ENCODE data around the gene TMTC3. TPM values are rescaled to one million over a fixed set of nuclear protein-coding genes. Genes with fewer than 3 reads are reported as not detected.

Gene TMTC3
- total RNA-seq, 1 donor from 2014 or later = 22.6 TPM

GRCh38 chr12:88227263-88227662 is 85.2 kb downstream of the TMTC3 start:
- no peak for DNase-seq (ENCODE audit: low spot score)

- DNase-seq (ENCODE audit: low spot score) = no peak
Observed at GRCh38 chr12:88227871-88228270, 85.8 kb downstream of the TMTC3 start.

GRCh38 chr12:88228720-88229119 is 86.6 kb downstream of the TMTC3 start:
- DNase-seq (ENCODE audit: low spot score) = no peak

- DNase-seq (ENCODE audit: low spot score) = no peak
Observed at GRCh38 chr12:88230271-88230670, 88.2 kb downstream of the TMTC3 start.

GRCh38 chr12:88235183-88235833 is 93.2 kb downstream of the TMTC3 start:
- no peak for DNase-seq (ENCODE audit: low spot score)

- no peak for DNase-seq (ENCODE audit: low spot score)
Observed at GRCh38 chr12:88237954-88238353, 95.8 kb downstream of the TMTC3 start.

GRCh38 chr12:88238406-88238805 is 96.3 kb downstream of the TMTC3 start:
- no peak for DNase-seq (ENCODE audit: low spot score)

GRCh38 chr12:88241862-88242570 is 99.9 kb downstream of the TMTC3 start:
- no peak for DNase-seq (ENCODE audit: low spot score)

- DNase-seq (ENCODE audit: low spot score) = peak; percentile 35
Observed at GRCh38 chr12:88242571-88242925, 100.4 kb downstream of the TMTC3 start.

- DNase-seq (ENCODE audit: low spot score) = no peak
Observed at GRCh38 chr12:88242939-88243338, 100.8 kb downstream of the TMTC3 start.

GRCh38 chr12:88243982-88244381 is 101.9 kb downstream of the TMTC3 start:
- DNase-seq (ENCODE audit: low spot score) = no peak

- DNase-seq (ENCODE audit: low spot score) = no peak
Observed at GRCh38 chr12:88245905-88246304, 103.8 kb downstream of the TMTC3 start.

GRCh38 chr12:88247241-88247643 is 105.1 kb downstream of the TMTC3 start:
- no peak for DNase-seq (ENCODE audit: low spot score)

GRCh38 chr12:88248606-88249005 is 106.5 kb downstream of the TMTC3 start:
- DNase-seq (ENCODE audit: low spot score) = no peak

Other genes starting within 250 kb of the TMTC3 start
- 0.12 TPM for gene C12orf50, start 112.9 kb upstream of the TMTC3 start, total RNA-seq
- 11.5 TPM for gene CEP290, start 219 bp upstream of the TMTC3 start, total RNA-seq

All from mucosa of gallbladder (tissue), 1 donor.